ENCODE results near the gene NANS.

Gene NANS

GRCh38 chr9:98064623-98065392 lies 8.3 kb downstream of the NANS start:
- in situ Hi-C loops (cut with HindIII; ENCODE audit: low pct_ligation_motif_present, low sequenced_read_pairs) = no loop called here
- DNase-seq = no peak
- TF ChIP-seq CTCF (IDR thresholded peaks at IDR 0.05; ENCODE audit: low read depth, low read length, missing control alignments) = no peak
- H3K27me3 ChIP-seq (replicated peaks) = no peaks in the 10 kb centered on the region
- no peak overlapping the region for H3K27ac ChIP-seq
- H3K36me3 ChIP-seq (replicated peaks) = peaks cover 57% of the 10 kb centered on the region
- no peak overlapping the region for H3K4me3 ChIP-seq (ENCODE audit: low read depth, low read length)

DNA sequence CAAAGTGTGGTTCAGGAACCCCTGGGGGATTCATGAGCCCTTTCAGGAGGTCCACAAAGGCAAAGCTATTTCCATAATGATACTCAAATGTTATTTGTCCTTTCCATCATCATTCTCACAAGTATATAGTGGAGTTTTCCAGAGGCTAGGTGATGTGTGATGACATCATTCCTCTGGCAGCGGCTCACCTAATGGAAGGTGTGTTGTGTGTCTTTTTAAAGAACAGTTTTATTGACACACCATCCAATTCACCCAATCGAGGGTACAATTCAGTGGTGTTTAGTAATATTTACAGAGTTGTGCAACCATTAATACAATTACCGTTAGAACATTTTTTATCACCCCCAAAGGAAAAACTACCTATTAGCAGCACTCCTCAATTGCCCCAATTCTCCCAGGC lies 9.7 kb downstream of the NANS start:
- Histone ChIP-seq H3K4me3 (ENCODE audit: low read depth, low read length) (no peak overlapping the region), H3K36me3 (replicated peaks) (peaks cover 62% of the 10 kb centered on the region), H3K27me3 (replicated peaks) (no peaks in the 10 kb centered on the region), H3K27ac (no peak overlapping the region)
- no peak for TF ChIP-seq CTCF (IDR thresholded peaks at IDR 0.05; ENCODE audit: low read depth, low read length, missing control alignments)
- DNase-seq = no peak
- in situ Hi-C loops (cut with HindIII; ENCODE audit: low pct_ligation_motif_present, low sequenced_read_pairs) = no loop called here

DNA sequence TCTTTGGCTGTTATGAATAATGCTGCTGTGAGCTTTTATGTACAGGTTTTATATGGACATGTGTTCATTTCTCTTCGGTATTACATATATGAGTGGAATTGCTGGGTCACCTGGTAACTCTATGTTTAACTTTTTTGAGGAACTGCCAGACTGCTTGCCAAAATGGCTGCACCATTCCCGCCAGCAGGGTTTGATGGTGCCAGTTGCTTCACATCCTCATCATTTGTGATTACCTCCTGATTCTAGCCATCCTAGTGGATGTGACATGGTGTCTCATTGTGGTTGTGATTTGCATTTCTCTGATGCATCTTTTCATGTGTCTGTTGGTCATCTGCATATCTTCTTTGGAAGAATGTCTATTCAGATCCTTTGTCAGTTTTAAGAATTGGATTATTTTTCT lies 10.7 kb downstream of the NANS start:
- TF ChIP-seq CTCF (IDR thresholded peaks at IDR 0.05; ENCODE audit: low read depth, low read length, missing control alignments) = no peak
- Histone ChIP-seq H3K27ac (no peak overlapping the region), H3K36me3 (replicated peaks) (peaks cover 67% of the 10 kb centered on the region), H3K4me3 (ENCODE audit: low read depth, low read length) (no peak overlapping the region), H3K27me3 (replicated peaks) (no peaks in the 10 kb centered on the region)
- DNase-seq = no peak
- in situ Hi-C loops (cut with HindIII; ENCODE audit: low pct_ligation_motif_present, low sequenced_read_pairs) = no loop called here

DNA sequence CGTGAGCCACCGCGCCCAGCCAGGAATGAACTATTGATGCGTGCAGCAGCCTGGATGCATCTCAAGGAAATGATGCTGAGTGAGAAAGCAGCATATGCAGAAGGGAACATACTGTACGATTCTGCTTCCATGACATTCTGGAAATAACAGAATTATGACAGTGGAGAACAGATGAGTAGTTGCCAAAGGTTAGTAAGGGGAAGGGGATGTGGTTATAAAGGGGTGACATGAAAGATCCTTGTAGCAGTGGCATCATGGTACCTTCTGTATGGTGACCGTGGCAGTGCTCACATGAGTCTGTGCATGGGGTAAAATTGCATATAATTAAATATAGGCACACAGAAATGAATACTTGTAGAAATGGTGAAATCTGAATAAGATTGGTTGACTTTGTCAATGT lies 13.0 kb downstream of the NANS start:
- Histone ChIP-seq H3K36me3 (replicated peaks) (peaks cover 48% of the 10 kb centered on the region), H3K4me3 (ENCODE audit: low read depth, low read length) (no peak overlapping the region), H3K27ac (no peak overlapping the region), H3K27me3 (replicated peaks) (no peaks in the 10 kb centered on the region)
- no peak for TF ChIP-seq CTCF (IDR thresholded peaks at IDR 0.05; ENCODE audit: low read depth, low read length, missing control alignments)
- no peak for DNase-seq
- in situ Hi-C loops (cut with HindIII; ENCODE audit: low pct_ligation_motif_present, low sequenced_read_pairs) = no loop called here

DNA sequence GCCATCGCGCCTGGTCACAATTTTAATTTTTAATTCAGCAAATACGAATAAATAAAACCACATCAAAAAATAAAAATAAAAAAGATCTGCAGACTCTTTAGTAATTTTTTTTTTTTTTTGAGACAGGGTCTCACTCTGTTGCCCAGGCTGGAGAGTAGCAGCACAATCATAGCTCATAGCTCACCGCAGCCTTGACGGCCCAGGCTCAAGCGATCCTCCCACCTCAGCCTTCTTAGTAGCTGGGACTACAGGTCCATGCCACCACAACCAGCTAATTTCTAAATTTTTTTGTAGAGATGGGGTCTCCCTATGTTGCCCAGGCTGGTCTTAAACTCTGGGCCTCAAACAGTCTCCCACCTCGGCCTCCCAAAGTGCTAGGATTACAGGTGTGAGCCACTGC lies 14.2 kb downstream of the NANS start:
- no peak for TF ChIP-seq CTCF (IDR thresholded peaks at IDR 0.05; ENCODE audit: low read depth, low read length, missing control alignments)
- H3K4me3 ChIP-seq (ENCODE audit: low read depth, low read length) = no peak overlapping the region
- no peak for DNase-seq
- no peaks in the 10 kb centered on the region for H3K27me3 ChIP-seq (replicated peaks)
- no peak overlapping the region for H3K27ac ChIP-seq
- in situ Hi-C loops (cut with HindIII; ENCODE audit: low pct_ligation_motif_present, low sequenced_read_pairs) = no loop called here
- peaks cover 41% of the 10 kb centered on the region for H3K36me3 ChIP-seq (replicated peaks)

DNA sequence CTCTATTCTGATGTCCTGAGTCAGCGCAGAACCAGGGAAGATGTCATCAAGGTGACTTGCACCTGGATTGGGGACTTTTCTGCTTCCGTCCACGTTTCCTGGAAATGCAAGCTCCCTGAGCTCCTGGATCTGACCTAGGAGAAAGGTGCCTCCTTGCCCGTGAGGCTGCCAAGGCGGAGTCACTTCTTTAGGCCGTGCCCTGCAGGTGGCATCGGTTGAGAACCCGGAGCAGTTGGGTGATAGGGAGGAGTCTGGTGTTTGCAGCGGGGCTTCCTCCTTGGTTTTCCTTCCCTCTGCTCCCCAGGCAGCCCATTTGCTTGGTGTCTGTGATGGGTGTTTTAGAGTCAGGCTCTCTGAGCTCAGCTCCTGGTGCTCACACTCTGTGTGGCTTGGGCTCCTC lies 15.2 kb downstream of the NANS start:
- DNase-seq = no peak
- peaks cover 33% of the 10 kb centered on the region for H3K36me3 ChIP-seq (replicated peaks)
- no peak for TF ChIP-seq CTCF (IDR thresholded peaks at IDR 0.05; ENCODE audit: low read depth, low read length, missing control alignments)
- in situ Hi-C loops (cut with HindIII; ENCODE audit: low pct_ligation_motif_present, low sequenced_read_pairs) = no loop called here
- no peaks in the 10 kb centered on the region for H3K27me3 ChIP-seq (replicated peaks)
- no peak overlapping the region for H3K27ac ChIP-seq
- H3K4me3 ChIP-seq (ENCODE audit: low read depth, low read length) = no peak overlapping the region

Measured in brain microvascular endothelial cell (primary cell).